ENCODE measurements around the gene KCNC4. TPM values are rescaled to one million over a fixed set of nuclear protein-coding genes. Genes with fewer than 3 reads are reported as not detected.

KCNC4 gene
- total RNA-seq, 1 experiment from 2014 or later = 0.24 TPM

DNA sequence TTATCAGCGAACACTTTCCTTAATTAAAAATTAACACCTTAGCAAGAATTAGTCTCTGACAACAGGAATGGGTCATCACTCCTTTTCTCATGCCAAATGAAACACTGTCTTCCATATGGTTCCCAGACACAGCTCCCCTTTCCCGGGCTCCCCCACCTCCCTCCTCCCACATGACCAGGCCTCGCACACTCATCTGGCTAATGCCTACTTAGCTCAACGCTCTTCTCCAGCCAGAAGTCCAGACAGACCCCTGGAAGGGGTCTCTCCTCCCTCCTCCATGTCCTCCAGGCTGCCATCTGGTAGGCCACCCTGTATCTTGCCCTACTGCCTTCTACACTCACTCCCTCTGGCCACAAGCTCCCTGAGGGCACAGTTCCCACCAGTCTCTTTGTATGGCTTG, 39.9 kb downstream of the KCNC4 start:
- ChIA-PET POLR2A (ENCODE audit: low non-redundant PET) (no interaction called here), CTCF (no interaction called here)
- no peaks in the 10 kb centered on the region for H3K9me3 ChIP-seq (ENCODE audit: low read depth, low read length, poor library complexity, severe bottlenecking)
- no peak for TF ChIP-seq EZH2 (IDR thresholded peaks at IDR 0.05; ENCODE audit: borderline replicate concordance, low read depth, low read length, poor library complexity, severe bottlenecking)
- TF ChIP-seq, protein P1, sequence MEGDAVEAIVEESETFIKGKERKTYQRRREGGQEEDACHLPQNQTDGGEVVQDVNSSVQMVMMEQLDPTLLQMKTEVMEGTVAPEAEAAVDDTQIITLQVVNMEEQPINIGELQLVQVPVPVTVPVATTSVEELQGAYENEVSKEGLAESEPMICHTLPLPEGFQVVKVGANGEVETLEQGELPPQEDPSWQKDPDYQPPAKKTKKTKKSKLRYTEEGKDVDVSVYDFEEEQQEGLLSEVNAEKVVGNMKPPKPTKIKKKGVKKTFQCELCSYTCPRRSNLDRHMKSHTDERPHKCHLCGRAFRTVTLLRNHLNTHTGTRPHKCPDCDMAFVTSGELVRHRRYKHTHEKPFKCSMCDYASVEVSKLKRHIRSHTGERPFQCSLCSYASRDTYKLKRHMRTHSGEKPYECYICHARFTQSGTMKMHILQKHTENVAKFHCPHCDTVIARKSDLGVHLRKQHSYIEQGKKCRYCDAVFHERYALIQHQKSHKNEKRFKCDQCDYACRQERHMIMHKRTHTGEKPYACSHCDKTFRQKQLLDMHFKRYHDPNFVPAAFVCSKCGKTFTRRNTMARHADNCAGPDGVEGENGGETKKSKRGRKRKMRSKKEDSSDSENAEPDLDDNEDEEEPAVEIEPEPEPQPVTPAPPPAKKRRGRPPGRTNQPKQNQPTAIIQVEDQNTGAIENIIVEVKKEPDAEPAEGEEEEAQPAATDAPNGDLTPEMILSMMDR (conservative IDR thresholded peaks at IDR 0.05; ENCODE audit: low read depth, low read length) = no peak
- H3K4me1 ChIP-seq (ENCODE audit: insufficient read depth, low read length, poor library complexity, severe bottlenecking) = no peaks in the 10 kb centered on the region
- peaks cover 2% of the 10 kb centered on the region for H3K27me3 ChIP-seq (replicated peaks; ENCODE audit: insufficient read depth, low read depth, low read length, poor library complexity)
- no peaks in the 10 kb centered on the region for H3K36me3 ChIP-seq (ENCODE audit: insufficient read depth, low read length, poor library complexity, severe bottlenecking)
- intact Hi-C loops (cut with micrococcal nuclease; ENCODE audit: unreplicated experiment) = no loop called here
- BruUV-seq (replicated peaks) = no TSS peak
- DNase-seq (ENCODE audit: low spot score) = no peak
- no peak overlapping the region for H3K27ac ChIP-seq (ENCODE audit: low read depth, low read length, poor library complexity, severe bottlenecking)
- no peak overlapping the region for H3K4me3 ChIP-seq (ENCODE audit: low read depth, low read length, poor library complexity, severe bottlenecking)

DNA sequence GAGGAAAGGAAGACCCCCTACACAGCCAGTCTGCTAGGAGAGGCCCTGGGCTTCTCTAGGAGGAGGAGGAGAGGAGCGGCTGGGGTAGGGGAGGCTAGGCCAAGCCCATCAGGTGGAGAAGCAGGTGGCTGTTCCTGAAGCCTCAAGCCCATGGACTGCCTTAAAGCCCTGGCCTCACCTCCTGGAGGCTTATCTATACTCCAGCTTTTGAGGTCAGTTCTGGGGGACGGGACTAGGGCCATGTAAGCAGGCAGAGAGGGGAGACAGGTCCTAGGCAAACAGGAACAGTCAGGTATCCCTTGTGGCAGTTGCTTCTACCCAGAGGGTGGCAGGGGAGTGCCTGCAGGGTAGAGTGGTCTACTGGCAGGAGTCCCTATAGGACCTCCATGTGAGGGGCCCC, 40.6 kb downstream of the KCNC4 start:
- Histone ChIP-seq H3K36me3 (ENCODE audit: insufficient read depth, low read length, poor library complexity, severe bottlenecking) (no peaks in the 10 kb centered on the region), H3K27ac (ENCODE audit: low read depth, low read length, poor library complexity, severe bottlenecking) (no peak overlapping the region), H3K4me3 (ENCODE audit: low read depth, low read length, poor library complexity, severe bottlenecking) (no peak overlapping the region), H3K27me3 (replicated peaks; ENCODE audit: insufficient read depth, low read depth, low read length, poor library complexity) (peaks cover 6% of the 10 kb centered on the region), H3K9me3 (ENCODE audit: low read depth, low read length, poor library complexity, severe bottlenecking) (no peaks in the 10 kb centered on the region), H3K4me1 (ENCODE audit: insufficient read depth, low read length, poor library complexity, severe bottlenecking) (no peaks in the 10 kb centered on the region)
- CTCF ChIA-PET = no interaction called here
- DNase-seq (ENCODE audit: low spot score) = no peak
- intact Hi-C loops (cut with micrococcal nuclease; ENCODE audit: unreplicated experiment) = no loop called here
- TF ChIP-seq EZH2 (IDR thresholded peaks at IDR 0.05; ENCODE audit: borderline replicate concordance, low read depth, low read length, poor library complexity, severe bottlenecking) = no peak
- TF ChIP-seq, protein P1 (conservative IDR thresholded peaks at IDR 0.05; ENCODE audit: low read depth, low read length) = no peak
- BruUV-seq (replicated peaks) = no TSS peak
- POLR2A ChIA-PET (ENCODE audit: low non-redundant PET) = no interaction called here

DNA sequence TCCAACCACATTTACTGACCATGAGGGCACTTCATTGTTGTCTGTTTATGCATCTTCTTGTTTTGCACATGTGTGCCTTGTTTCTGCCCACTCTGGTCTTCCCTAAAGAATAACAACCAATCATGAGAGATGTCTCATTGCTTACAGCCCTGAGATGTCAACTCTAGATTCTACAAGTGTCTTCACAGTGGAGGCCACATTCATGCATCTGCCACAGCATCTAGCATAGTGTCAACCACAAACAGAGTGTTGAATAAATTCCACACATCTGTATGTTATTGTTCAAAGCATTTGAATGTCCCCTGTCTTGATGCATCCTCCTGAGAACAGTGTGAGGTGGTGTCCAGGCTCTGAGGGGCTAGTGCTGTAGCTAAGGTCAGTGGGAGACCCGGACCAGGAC, 43.1 kb downstream of the KCNC4 start:
- no peaks in the 10 kb centered on the region for H3K36me3 ChIP-seq (ENCODE audit: insufficient read depth, low read length, poor library complexity, severe bottlenecking)
- no peaks in the 10 kb centered on the region for H3K4me1 ChIP-seq (ENCODE audit: insufficient read depth, low read length, poor library complexity, severe bottlenecking)
- H3K27ac ChIP-seq (ENCODE audit: low read depth, low read length, poor library complexity, severe bottlenecking) = no peak overlapping the region
- TF ChIP-seq EZH2 (IDR thresholded peaks at IDR 0.05; ENCODE audit: borderline replicate concordance, low read depth, low read length, poor library complexity, severe bottlenecking) = no peak
- TF ChIP-seq, protein P1 (conservative IDR thresholded peaks at IDR 0.05; ENCODE audit: low read depth, low read length) = no peak
- H3K27me3 ChIP-seq (replicated peaks; ENCODE audit: insufficient read depth, low read depth, low read length, poor library complexity) = peaks cover 6% of the 10 kb centered on the region
- no peaks in the 10 kb centered on the region for H3K9me3 ChIP-seq (ENCODE audit: low read depth, low read length, poor library complexity, severe bottlenecking)
- H3K4me3 ChIP-seq (ENCODE audit: low read depth, low read length, poor library complexity, severe bottlenecking) = no peak overlapping the region
- no TSS peak for BruUV-seq (replicated peaks)
- intact Hi-C loops (cut with micrococcal nuclease; ENCODE audit: unreplicated experiment) = no loop called here
- ChIA-PET POLR2A (ENCODE audit: low non-redundant PET) (no interaction called here), CTCF (no interaction called here)
- no peak for DNase-seq (ENCODE audit: low spot score)
